Left lobe of liver (tissue), 2 donors: ENCODE measurements around the gene THUMPD3. TPM values are rescaled to one million over a fixed set of nuclear protein-coding genes. Genes with fewer than 3 reads are reported as not detected.

Experiments
- ATAC-seq: fragments of 200-7000 bp; cut with Tn5 transposase; one replicate; pipeline ENCODE4 v1.9.1; 2020; ENCODE audit warnings: mild to moderate bottlenecking, moderate library complexity
- DNase-seq: peaks from one replicate; pipeline ENCODE4 v3.0.0-alpha.2; 2020; ENCODE audit warnings: low spot score
- total RNA-seq: library from RNA; stranded (reverse); gene quantifications from one replicate; pipeline ENCODE4 v1.2.1, GENCODE V29; 2021
- donor health status: DM: no; HTN: no; CAD: no; lungs with moderate emphysema.
- donor health status: DM: no; HTN: yes; CAD: no.

The THUMPD3 gene
- total RNA-seq, 1 donor from 2014 or later = 19.6 TPM

DNA sequence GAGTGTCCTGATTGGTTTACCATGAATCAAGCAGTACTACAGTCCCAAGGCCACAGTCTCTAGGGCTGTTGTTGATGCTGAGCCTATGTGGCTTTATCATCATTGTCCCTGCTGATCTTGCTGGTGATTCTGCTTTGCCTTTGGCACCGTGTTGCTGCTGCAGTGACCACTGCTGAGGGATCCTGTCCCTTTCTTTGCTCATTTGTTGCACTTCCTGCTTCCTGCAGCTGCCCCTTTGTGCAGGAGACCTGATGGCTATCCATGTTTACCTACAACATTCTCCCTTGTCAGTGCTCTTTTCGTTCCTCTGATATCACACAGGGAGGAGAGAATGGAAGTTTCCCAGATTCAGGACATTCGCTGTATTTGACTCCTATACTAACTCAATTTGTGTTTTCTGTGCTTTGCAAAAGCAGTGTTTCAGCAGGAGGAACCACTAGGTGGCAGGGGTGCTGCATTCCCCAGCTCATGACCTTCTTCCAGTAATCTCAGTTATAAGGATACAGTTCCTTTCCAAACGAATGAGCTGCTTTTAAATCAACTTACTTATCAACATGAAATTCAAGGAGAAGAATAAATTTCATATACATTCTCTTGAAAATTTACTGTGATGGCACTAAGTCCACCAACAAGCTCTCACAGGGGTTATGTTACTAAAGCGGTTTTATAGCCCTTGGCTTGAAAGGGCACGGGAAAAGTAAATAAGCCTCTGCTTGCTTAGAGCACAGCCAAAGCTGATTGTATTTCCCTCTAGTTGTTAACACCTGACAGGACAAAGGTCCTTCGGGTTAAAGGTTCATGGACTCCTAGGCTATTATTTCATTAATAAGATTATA, 9.7 kb upstream of the THUMPD3 start:
- DNase-seq (peak; percentile 65), ATAC-seq (peak; percentile 92)

DNA sequence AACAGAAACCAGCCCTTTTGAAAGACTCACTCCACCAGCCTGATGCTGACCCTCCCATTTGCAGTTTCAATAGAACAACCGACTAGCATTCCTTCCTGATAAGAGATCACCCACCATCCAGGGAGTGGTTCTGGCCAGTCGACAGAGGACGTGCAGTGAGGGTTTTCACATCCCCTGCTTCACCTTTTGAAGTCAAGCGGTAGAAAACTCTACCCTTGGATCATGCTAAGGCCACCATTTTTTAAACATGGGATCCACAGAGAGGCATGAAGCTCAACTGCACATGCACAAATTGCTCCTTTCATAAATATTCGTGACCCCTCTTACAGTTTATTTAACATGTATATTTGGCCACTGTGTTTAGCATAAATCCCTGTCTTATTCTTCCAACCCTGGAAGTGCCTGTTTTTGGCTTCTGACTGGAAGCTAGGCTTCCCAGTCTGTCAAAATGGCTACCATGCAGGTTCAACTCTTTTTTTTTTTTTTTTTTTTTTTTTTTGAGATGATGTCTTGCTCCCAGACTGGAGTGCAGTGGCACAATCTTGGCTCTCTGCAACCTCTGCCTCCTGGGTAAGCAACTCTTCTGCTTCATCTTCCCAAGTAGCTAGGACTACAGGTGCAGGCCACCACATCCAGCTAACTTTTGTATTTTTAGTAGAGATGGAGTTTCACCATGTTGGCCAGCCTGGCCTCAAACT, 1.0 kb upstream of the THUMPD3 start:
- no peak for DNase-seq
- no peak for ATAC-seq

DNA sequence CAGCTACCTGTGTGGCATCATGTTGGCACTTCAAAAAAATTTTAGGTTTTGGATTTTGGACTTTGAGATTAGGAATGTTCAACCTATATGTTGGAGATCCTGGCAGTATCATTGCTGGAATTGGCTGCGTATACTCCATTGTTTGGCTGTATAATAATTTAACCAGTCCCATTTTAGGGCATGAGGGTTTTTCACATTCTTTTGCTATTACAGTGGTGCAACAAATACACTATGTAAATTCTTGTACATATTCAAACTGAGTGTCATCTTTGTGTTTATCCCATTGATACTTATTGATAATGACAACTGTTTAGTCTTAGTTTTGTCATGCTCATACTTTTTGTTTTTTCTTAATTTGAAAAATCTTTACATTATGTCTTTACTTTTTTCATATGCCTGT, 6.7 kb downstream of the THUMPD3 start:
- ATAC-seq (no peak), DNase-seq (no peak)

DNA sequence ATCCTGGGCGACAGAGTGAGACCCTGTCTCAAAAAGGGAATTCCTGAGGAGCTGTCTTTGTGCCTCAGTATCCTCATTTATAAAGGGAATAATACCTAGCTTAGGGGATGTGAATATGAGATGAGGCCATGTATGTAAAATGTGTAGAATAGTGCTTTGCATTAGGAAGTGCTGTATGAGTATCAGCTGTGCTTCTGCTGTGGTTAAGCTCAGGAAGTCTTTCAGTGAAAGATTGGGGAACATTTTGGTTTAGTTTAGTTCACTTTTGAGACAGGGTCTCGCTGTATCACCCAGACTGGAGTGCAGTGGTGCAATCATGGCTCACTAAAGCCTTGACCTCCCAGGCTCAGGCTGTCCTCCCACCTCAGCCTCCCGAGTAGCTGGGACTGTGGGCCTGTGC, 10.6 kb downstream of the THUMPD3 start:
- DNase-seq = no peak
- ATAC-seq = no peak

DNA sequence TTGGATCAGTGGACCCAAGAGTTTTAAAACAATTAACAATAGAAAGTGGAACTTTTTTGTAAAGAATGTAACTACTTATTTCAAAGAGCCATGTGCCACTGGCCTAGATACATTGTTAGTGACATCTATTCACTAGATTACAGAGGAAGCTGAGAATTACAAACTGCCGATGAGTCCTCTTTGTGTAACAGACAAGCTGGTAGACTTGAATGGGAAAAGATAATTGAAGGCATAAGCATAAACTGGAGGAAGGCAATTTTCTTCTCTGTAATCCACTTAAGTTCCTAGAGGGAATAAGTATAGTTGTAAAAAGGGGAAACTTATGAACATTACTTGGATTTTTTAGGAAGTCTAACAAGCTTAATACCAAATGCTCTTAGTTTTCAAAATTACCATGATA, 15.1 kb downstream of the THUMPD3 start:
- DNase-seq (no peak), ATAC-seq (no peak)

DNA sequence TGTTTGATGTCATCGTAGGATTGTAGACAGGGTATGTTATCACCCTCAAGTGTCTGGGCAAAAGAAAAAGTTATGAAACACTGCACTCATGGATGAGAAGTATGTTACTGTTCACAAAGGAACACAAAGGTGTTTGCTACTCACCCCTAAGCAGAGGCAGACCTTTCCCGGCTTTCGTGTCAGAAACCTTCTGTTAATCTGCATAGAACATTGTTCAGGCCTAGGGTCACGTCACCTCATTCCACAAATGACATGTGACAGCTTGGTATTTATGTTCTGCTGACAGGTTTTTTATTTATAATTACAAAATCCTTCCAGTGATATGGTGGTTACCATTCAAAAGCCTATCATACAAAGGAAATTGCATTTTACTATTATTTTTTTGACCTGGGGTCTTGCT, 16.5 kb downstream of the THUMPD3 start:
- ATAC-seq (no peak), DNase-seq (no peak)

DNA sequence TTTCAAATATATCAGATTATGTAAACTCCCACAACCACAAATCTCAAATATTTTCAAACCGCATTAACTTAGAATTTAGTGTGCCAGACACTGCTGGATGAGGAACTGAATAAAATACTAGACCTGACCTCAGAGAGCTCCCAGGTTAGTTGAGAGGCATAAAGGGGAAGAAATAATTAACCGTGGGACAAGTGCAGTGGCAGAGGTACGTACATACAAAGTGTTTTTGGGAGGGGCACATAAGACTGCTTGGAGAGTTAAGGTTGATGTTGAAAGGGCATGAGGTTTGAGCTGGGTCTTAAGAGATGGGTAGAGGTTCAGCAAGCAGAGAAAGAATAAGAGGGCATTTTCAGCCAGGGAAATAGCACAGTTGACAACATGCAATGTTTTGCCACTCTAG, 17.2 kb downstream of the THUMPD3 start:
- ATAC-seq = no peak

DNA sequence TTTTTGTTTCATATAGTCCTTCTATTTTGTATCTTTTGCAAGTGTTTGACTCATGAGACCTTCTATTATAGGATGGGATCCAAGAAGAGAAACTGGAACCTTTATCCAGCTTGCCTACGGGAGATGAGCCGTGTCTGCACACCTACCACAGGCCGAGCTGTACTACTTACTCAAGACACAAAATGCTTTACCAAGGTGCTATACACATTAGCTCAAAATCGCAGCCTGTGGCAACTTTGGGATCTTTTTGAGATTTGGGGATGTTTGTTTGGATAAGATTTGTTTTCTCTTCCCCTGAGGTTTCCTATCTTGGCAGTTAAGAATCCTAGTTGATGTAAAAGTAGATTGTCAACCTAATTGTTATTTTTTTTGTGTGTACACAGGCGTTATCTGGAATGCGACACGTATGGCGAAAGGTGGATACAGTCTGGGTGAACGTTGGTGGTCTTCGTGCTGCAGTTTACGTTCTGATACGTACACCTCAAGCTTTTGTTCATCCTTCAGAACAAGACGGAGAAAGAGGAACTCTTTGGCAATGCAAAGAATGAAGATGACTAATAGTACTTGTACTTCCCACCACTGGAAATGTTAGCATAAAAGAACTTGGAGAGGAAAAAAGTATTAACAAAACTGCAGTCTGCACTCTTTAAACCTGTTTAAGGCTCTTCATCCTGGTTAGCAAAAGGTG, 21.4 kb downstream of the THUMPD3 start:
- ATAC-seq (peak; percentile 27), DNase-seq (no peak)

More for the DNA sequence above, 17.2 kb downstream of the THUMPD3 start:
- DNase-seq = no peak

DNA sequence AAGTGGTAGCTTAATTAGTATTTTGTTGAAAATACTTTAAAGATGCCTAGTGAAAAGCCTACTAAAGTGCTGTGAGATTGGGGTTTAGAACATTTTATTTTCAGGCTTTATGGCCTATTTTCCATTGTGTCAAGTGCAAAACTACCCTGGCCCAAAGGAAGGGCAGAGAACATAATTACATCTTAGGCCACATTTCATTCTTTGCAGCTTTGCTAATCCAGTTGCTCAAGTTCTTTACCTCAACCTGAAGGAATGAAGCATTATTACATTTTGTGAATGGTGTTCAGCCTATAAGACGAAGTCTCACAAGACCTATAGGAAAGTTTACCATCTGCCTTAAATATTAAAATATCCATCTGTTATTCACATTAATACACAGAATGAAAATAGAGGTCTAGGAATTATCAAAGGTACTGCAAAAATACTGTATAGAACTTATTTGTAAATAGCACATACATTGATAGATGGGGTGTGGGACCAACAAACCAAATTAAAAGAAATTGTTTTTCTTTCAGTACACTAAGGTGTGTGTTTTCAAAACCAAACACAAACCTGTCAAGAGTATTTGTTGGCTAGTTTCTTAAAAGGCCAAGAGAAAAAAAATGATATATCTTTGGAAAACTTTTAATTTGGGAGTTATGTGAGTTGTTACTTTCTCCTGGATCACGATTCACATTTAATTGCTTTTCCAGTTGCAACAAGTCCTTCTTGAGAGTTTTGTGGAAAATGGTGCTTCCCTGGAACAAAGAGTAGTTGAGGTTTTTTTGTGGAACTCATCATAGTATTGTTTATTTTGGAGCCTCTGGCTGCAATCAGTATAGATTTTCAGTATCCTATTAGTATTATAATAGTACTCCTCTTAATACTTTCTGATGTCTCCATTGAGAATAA, 22.6 kb downstream of the THUMPD3 start:
- no peak for DNase-seq
- ATAC-seq = no peak

DNA sequence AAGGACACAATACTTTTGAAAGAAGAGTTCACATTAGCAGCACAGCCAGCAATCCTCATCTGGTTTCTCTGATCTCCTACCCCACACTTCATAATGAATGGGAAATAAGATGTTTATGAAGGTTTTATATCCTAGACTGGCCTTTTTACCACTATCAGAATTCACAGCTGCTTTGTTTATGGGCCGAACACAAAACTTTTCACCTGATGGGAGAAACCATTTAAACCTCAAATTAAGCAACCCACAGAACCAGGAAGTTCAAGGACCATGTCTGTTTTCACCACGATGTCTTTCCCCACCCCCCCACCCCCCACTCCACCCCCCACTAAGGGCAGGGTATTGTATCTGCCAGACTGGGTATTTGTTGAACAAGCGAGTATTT, 23.2 kb downstream of the THUMPD3 start:
- DNase-seq (no peak), ATAC-seq (no peak)

DNA sequence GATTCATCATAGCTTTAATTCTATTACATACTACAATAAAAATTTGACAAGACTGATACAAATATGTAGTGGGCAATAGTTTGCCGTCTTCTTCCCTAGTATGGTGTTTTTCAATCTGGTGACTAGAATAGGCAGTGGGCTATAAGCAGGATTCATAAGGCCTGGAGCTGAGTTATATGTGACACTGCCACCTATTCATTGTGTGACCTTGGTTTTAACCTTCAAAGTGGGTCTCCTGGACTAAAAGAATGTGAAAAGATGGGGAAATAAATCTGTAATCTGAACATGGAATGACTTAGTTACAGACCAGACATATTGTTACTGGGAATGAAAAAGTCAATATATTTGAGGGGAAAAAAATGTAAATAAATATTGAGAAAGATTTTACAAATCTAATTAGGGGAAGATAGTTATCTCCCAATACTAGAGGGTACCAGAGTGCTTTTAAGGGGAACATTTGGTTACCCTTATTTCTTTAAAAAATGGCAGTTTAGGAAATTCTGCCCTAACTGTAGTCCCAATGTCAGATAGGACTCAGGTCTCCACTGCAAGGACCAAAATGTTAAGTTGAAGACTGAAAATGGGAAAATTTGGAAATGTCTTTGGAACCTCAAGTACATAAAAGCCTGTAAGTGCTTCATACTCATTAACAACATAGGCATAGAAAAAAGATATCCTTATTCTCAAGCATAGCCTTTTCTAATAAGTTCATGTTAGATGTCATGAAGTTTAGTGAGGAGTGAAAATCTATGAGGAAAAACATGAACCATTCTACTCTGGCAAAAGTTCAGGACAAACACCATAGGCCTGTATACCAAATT, 23.9 kb downstream of the THUMPD3 start:
- ATAC-seq = no peak
- DNase-seq = no peak

DNA sequence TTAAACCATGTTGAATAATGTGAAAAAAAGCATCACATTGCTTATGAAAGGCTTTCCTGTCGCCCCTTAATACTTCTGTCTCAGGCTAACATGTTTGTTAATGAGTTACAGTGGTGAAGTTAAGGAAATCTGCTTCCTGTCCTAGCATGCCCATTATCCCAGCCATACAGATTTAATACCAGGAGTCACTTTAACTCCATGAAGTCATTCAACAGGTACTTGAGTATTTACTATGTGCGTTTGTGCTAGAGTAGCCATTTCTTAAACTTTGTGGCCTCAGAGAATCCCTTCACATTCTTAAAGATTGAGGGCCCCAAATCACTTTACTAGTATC, 24.4 kb downstream of the THUMPD3 start:
- ATAC-seq (no peak), DNase-seq (no peak)

DNA sequence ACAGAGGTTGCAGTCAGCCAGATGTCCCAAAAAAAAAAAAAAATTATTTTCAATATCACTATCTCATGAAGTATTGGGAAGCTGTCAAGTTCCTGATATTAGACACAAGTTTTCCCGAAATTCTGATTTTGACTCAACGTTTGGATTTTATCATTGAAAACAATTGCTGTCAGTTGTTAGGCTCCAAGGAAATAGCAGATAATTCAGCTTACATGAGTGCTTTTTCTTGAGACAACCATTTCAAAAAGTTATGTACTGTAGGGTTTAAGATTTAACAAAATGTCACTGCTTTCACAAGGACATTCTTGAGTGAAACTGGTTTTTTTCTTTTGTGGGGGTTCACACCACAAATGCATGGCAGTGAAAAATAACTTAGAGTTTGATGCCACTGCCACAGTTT, 25.3 kb downstream of the THUMPD3 start:
- no peak for ATAC-seq

DNA sequence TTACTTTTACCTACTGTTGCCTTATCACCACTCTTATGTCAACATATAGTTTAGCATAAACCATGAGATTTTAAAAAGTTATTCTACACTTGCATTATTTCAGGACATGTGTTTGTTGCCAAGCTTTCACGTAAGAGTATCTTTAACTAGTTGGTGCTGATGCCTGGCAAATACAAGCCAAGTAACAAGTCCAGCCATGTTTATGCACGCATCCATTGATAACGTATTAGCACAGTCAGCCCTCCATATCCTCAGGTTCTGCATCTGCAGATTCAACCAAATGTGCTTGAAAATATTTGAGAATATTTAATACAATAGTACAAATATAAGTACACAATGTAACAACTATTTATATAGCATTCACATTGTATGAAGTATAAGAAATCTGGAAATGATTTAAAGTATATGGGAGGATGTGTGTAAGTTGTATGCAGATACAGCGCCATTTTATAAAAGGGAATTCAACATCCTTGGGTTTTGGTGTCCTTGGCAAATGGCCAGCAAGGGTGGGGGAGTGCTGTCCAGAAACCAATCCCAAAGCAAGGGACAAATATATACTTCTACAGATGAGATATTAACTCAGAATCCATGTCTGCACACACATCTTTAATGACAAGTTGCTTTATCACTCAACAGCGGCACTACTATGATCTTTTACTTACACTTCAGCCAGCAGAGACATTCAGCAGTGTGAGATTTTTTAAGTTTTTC, 25.9 kb downstream of the THUMPD3 start:
- DNase-seq = no peak
- ATAC-seq = no peak

More for the DNA sequence above, 25.3 kb downstream of the THUMPD3 start:
- no peak for DNase-seq

DNA sequence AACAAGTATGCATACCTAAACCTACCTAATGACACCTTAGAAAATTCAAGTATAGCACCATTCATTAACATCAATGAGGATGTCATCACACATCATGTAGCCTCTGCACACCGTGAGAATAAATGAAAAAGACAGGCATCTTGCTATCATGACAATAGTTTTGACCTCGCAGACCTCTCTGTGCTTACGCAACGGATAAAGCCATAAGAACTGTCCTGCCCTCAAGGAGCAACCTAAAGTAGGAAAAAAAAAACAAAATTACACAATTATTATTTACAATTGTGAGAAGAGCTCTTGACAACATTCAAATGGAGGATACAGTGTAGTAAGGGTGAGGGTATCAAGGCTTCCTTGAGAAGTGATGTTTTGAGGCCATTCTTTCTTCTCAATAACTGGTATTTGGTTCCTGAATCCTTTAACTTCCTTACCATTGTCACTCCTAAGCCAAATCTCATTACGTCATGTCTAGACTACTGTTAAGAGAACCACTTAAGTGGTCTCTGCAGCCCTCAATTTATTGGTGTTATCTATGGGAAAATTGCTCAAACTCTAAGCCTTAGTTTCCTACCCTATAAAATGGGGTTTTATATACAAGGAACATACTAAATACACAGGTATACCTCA, 27.5 kb downstream of the THUMPD3 start:
- ATAC-seq (no peak), DNase-seq (no peak)

DNA sequence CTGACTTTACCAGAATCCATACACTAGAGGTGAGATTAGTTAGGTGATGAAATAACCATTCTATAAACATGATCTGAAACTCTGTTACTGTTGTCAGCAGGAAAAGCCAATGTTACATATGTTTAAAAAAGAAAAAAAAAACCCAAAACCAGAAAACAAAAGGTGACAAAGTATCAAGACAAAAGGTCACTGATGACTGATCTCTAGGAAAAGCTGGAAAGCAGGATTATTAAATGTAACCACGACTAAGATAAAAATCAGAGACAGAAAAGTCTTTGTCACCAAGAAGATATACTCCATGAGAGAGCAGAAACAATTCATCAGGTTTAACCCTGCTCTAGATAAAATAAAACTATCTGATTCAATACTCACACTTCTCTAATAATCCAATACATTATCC, 29.2 kb downstream of the THUMPD3 start:
- DNase-seq (no peak), ATAC-seq (no peak)

DNA sequence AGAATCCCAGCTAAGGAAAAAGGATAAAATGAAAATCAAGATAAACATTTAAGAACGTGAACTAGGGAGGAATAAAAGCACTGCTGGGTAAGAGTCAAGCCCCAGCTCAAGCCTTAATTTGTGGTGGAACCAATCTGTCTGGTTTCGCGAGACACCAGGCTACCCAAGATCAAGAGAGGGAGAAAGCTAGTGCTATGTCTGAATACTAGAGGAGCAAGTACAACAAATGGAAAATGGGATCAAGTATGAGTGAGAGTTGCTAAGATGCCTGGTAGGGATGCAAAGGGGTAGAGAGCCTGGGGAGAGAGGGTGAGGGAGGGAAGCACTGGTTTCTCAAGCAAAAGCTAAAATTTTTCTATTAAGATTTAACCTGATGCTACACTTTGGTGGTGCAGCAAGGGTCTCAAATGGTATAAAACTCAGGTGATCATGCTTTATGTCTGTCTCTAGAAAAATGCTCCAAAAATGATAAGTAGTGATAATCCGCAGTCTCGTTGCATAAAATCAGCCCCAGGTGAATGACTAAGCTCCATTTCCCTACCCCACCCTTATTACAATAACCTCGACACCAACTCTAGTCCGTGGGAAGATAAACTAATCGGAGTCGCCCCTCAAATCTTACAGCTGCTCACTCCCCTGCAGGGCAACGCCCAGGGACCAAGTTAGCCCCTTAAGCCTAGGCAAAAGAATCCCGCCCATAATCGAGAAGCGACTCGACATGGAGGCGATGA, 32.9 kb downstream of the THUMPD3 start:
- ATAC-seq (no peak), DNase-seq (no peak)

DNA sequence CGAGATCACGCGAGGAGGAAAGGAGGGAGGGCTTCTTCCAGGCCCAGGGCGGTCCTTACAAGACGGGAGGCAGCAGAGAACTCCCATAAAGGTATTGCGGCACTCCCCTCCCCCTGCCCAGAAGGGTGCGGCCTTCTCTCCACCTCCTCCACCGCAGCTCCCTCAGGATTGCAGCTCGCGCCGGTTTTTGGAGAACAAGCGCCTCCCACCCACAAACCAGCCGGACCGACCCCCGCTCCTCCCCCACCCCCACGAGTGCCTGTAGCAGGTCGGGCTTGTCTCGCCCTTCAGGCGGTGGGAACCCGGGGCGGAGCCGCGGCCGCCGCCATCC, 33.4 kb downstream of the THUMPD3 start:
- DNase-seq = no peak
- peak; percentile 5 for ATAC-seq
